Activated CD4-positive, alpha-beta memory T cell treated with anti-CD3 and anti-CD28 coated beads, Interleukin-2, amount 10 ng/mL, durations not matched to agents 7 days and 5 days (primary cell): ENCODE results near the gene PANX2. TPM values are rescaled to one million over a fixed set of nuclear protein-coding genes. Genes with fewer than 3 reads are reported as not detected.

Source experiments
- CTCF ChIA-PET: fragments of 350-600 bp; sonication (Branson Sonifier 250); formaldehyde crosslinking; loops from one replicate; lab custom pipeline; 2021; ENCODE audit warnings: antibody characterized with exemption, inconsistent platforms; lab: Charles Lee
- POLR2A ChIA-PET: fragments of 350-600 bp; sonication (Branson Sonifier 250); formaldehyde crosslinking; loops from one replicate; lab custom pipeline; 2021; ENCODE audit warnings: antibody characterized with exemption; lab: Charles Lee
- DNase-seq: peaks from one replicate; pipeline ENCODE4 v3.0.0-alpha.2; 2020
- H3K27ac Mint-ChIP-seq: one replicate; pipeline ENCODE4 v1.8.0; 2021; ENCODE audit warnings: mild to moderate bottlenecking, mixed read lengths
- H3K27me3 Mint-ChIP-seq: one replicate; pipeline ENCODE4 v1.8.0; 2021; ENCODE audit warnings: mixed read lengths
- H3K36me3 Mint-ChIP-seq: one replicate; pipeline ENCODE4 v1.8.0; 2021; ENCODE audit warnings: low read depth, mixed read lengths
- H3K4me1 Mint-ChIP-seq: one replicate; pipeline ENCODE4 v1.8.0; 2021; ENCODE audit warnings: mixed read lengths
- H3K4me3 Mint-ChIP-seq: one replicate; pipeline ENCODE4 v1.8.0; 2021; ENCODE audit warnings: mild to moderate bottlenecking, mixed read lengths
- H3K9me3 Mint-ChIP-seq: one replicate; pipeline ENCODE4 v1.8.0; 2021; ENCODE audit warnings: mixed read lengths
- total RNA-seq, 2 experiments: library from RNA; stranded (reverse); gene quantifications; one replicate each; pipeline ENCODE4 v1.2.3, GENCODE V29; 2021

PANX2 gene
- total RNA-seq, 2 experiments from 2014 or later = 0.83 to 0.88 TPM

- Mint-ChIP-seq H3K4me1 (peaks cover 28% of the 10 kb centered on the region), H3K4me3 (no peak overlapping the region), H3K36me3 (peaks cover 33% of the 10 kb centered on the region), H3K27me3 (no peaks in the 10 kb centered on the region), H3K9me3 (no peaks in the 10 kb centered on the region), H3K27ac (no peak overlapping the region)
- ChIA-PET POLR2A (interaction anchor here (0.6 kb wide), 1 partner anchor 12 kb away, joined by 3 read pairs; no protein-coding TSS in a partner anchor), CTCF (no interaction called here)
- no peak for DNase-seq
These were observed 25.7 kb downstream of the PANX2 start for GRCh38 chr22:50196256-50196655.

- peaks cover 23% of the 10 kb centered on the region for H3K4me1 Mint-ChIP-seq
- POLR2A ChIA-PET = interaction anchor here (0.6 kb wide), 1 partner anchor 13 kb away, joined by 3 read pairs; no protein-coding TSS in a partner anchor
- no peak overlapping the region for H3K4me3 Mint-ChIP-seq
- CTCF ChIA-PET = no interaction called here
- no peaks in the 10 kb centered on the region for H3K27me3 Mint-ChIP-seq
- H3K36me3 Mint-ChIP-seq = peaks cover 27% of the 10 kb centered on the region
- DNase-seq = no peak
- H3K9me3 Mint-ChIP-seq = no peaks in the 10 kb centered on the region
- H3K27ac Mint-ChIP-seq = no peak overlapping the region
These were observed 26.7 kb downstream of the PANX2 start for GRCh38 chr22:50197000-50197800.

- H3K27me3 Mint-ChIP-seq = no peaks in the 10 kb centered on the region
- CTCF ChIA-PET = no interaction called here
- H3K27ac Mint-ChIP-seq = no peak overlapping the region
- H3K4me3 Mint-ChIP-seq = no peak overlapping the region
- H3K4me1 Mint-ChIP-seq = peaks cover 20% of the 10 kb centered on the region
- POLR2A ChIA-PET = interaction anchor here (2.5 kb wide), 1 partner anchor 7 kb away, joined by 18 read pairs; no protein-coding TSS in a partner anchor
- no peaks in the 10 kb centered on the region for H3K9me3 Mint-ChIP-seq
- peaks cover 19% of the 10 kb centered on the region for H3K36me3 Mint-ChIP-seq
- DNase-seq = no peak
These were observed 27.5 kb downstream of the PANX2 start for GRCh38 chr22:50197856-50198623.

- no peak for DNase-seq
- CTCF ChIA-PET = no interaction called here
- no peak overlapping the region for H3K4me3 Mint-ChIP-seq
- no peaks in the 10 kb centered on the region for H3K9me3 Mint-ChIP-seq
- H3K4me1 Mint-ChIP-seq = peaks cover 24% of the 10 kb centered on the region
- no peaks in the 10 kb centered on the region for H3K27me3 Mint-ChIP-seq
- H3K27ac Mint-ChIP-seq = no peak overlapping the region
- POLR2A ChIA-PET = interaction anchor here (2.5 kb wide), 1 partner anchor 8 kb away, joined by 18 read pairs; no protein-coding TSS in a partner anchor
- H3K36me3 Mint-ChIP-seq = peaks cover 24% of the 10 kb centered on the region
These were observed 28.1 kb downstream of the PANX2 start for GRCh38 chr22:50198624-50199017.

- Mint-ChIP-seq H3K4me1 (peaks cover 26% of the 10 kb centered on the region), H3K27me3 (no peaks in the 10 kb centered on the region), H3K27ac (peak overlapping the region; percentile 40), H3K4me3 (peak overlapping the region; percentile 62), H3K9me3 (no peaks in the 10 kb centered on the region), H3K36me3 (peaks cover 27% of the 10 kb centered on the region)
- DNase-seq = no peak
- ChIA-PET POLR2A (interaction anchor here (2.5 kb wide), 1 partner anchor 9 kb away, joined by 18 read pairs; no protein-coding TSS in a partner anchor), CTCF (no interaction called here)
These were observed 28.8 kb downstream of the PANX2 start for GRCh38 chr22:50199251-50199721.

- Mint-ChIP-seq H3K36me3 (peaks cover 25% of the 10 kb centered on the region), H3K9me3 (no peaks in the 10 kb centered on the region), H3K27me3 (no peaks in the 10 kb centered on the region), H3K27ac (peak overlapping the region; percentile 40), H3K4me3 (peak overlapping the region; percentile 62), H3K4me1 (peaks cover 25% of the 10 kb centered on the region)
- CTCF ChIA-PET = no interaction called here
- peak; percentile 32 for DNase-seq
- POLR2A ChIA-PET = interaction anchor here (2.5 kb wide), 1 partner anchor 9 kb away, joined by 18 read pairs; no protein-coding TSS in a partner anchor
These were observed 29.4 kb downstream of the PANX2 start for GRCh38 chr22:50199829-50200460.

- no peaks in the 10 kb centered on the region for H3K9me3 Mint-ChIP-seq
- ChIA-PET POLR2A (interaction anchor here (1.9 to 2.5 kb wide), 2 partner anchors 9 to 10 kb away, joined by 18 to 26 read pairs; no protein-coding TSS in a partner anchor), CTCF (no interaction called here)
- peak; percentile 93 for DNase-seq
- peak within 1 kb of the TSS; percentile 40 for H3K27ac Mint-ChIP-seq
- H3K36me3 Mint-ChIP-seq = peaks cover 20% of the 10 kb centered on the region
- no peaks in the 10 kb centered on the region for H3K27me3 Mint-ChIP-seq
- H3K4me3 Mint-ChIP-seq = peak within 1 kb of the TSS; percentile 81
- peaks cover 26% of the 10 kb centered on the region for H3K4me1 Mint-ChIP-seq
These were observed 30.1 kb downstream of the PANX2 start, which contains the start of gene SELENOO for GRCh38 chr22:50200461-50201190. Gene SELENOO, plus strand, starts transcription at chr22:50201011. Its CDS starts 26 bp downstream, at chr22:50201037.

- ChIA-PET CTCF (no interaction called here), POLR2A (interaction anchor here (1.0 to 1.9 kb wide), 2 partner anchors 10 to 43 kb away, joined by 4 to 26 read pairs; no protein-coding TSS in a partner anchor)
- Mint-ChIP-seq H3K36me3 (peaks cover 19% of the 10 kb centered on the region), H3K4me1 (peaks cover 27% of the 10 kb centered on the region), H3K4me3 (peak overlapping the region; percentile 81), H3K9me3 (no peaks in the 10 kb centered on the region), H3K27ac (no peak overlapping the region), H3K27me3 (no peaks in the 10 kb centered on the region)
- no peak for DNase-seq
These were observed 30.9 kb downstream of the PANX2 start for GRCh38 chr22:50201191-50202129.

GRCh38 chr22:50202130-50202666 is 31.7 kb downstream of the PANX2 start:
- ChIA-PET CTCF (no interaction called here), POLR2A (interaction anchor here (1.0 to 1.9 kb wide), 3 partner anchors 11 to 42 kb away, joined by 4 to 26 read pairs (median 4); no protein-coding TSS in a partner anchor)
- Mint-ChIP-seq H3K4me1 (peaks cover 27% of the 10 kb centered on the region), H3K9me3 (no peaks in the 10 kb centered on the region), H3K27me3 (no peaks in the 10 kb centered on the region), H3K4me3 (peak overlapping the region; percentile 81), H3K27ac (no peak overlapping the region), H3K36me3 (peaks cover 19% of the 10 kb centered on the region)
- no peak for DNase-seq

GRCh38 chr22:50203288-50203687 is 32.8 kb downstream of the PANX2 start:
- POLR2A ChIA-PET = interaction anchor here (1.1 to 1.6 kb wide), 3 partner anchors 10 to 39 kb away, joined by 3 to 6 read pairs (median 4); no protein-coding TSS in a partner anchor
- CTCF ChIA-PET = interaction anchor here (1.5 kb wide), 1 partner anchor 55 kb away, joined by 3 read pairs; no protein-coding TSS in a partner anchor
- no peak overlapping the region for H3K27ac Mint-ChIP-seq

GRCh38 chr22:50204571-50204970 is 34.0 kb downstream of the PANX2 start:
- CTCF ChIA-PET = no interaction called here
- POLR2A ChIA-PET = interaction anchor here (1.4 to 1.6 kb wide), 2 partner anchors 11 to 14 kb away, joined by 3 to 4 read pairs; no protein-coding TSS in a partner anchor
- Mint-ChIP-seq H3K4me1 (peaks cover 24% of the 10 kb centered on the region), H3K36me3 (peaks cover 17% of the 10 kb centered on the region), H3K4me3 (no peak overlapping the region), H3K27me3 (no peaks in the 10 kb centered on the region), H3K9me3 (no peaks in the 10 kb centered on the region), H3K27ac (no peak overlapping the region)
- DNase-seq = no peak

More at GRCh38 chr22:50203288-50203687, 32.8 kb downstream of the PANX2 start:
- Mint-ChIP-seq H3K36me3 (peaks cover 20% of the 10 kb centered on the region), H3K27me3 (no peaks in the 10 kb centered on the region), H3K9me3 (no peaks in the 10 kb centered on the region), H3K4me1 (peaks cover 27% of the 10 kb centered on the region), H3K4me3 (no peak overlapping the region)
- no peak for DNase-seq
